Glutamatergic neuron (in vitro differentiated cells): Measurements from ENCODE around the gene KLK15. TPM values are rescaled to one million over a fixed set of nuclear protein-coding genes. Genes with fewer than 3 reads are reported as not detected.

Source experiments
- DNase-seq: peaks from one replicate; pipeline ENCODE4 v3.0.0; 2022
- H3K27ac Mint-ChIP-seq: one replicate; pipeline ENCODE4 v1.8.0; 2020; ENCODE audit warnings: mild to moderate bottlenecking, mixed read lengths, inconsistent platforms; ENCODE audit not compliant: unreplicated experiment
- H3K27me3 Mint-ChIP-seq: one replicate; pipeline ENCODE4 v1.8.0; 2020; ENCODE audit warnings: mild to moderate bottlenecking, moderate library complexity, mixed read lengths, inconsistent platforms; ENCODE audit not compliant: unreplicated experiment
- H3K36me3 Mint-ChIP-seq: one replicate; pipeline ENCODE4 v1.8.0; 2020; ENCODE audit warnings: mild to moderate bottlenecking, mixed read lengths, inconsistent platforms; ENCODE audit not compliant: unreplicated experiment
- H3K4me1 Mint-ChIP-seq: one replicate; pipeline ENCODE4 v1.8.0; 2020; ENCODE audit warnings: mild to moderate bottlenecking, low read depth, mixed read lengths, inconsistent platforms; ENCODE audit not compliant: unreplicated experiment
- H3K4me3 Mint-ChIP-seq: one replicate; pipeline ENCODE4 v1.8.0; 2020; ENCODE audit warnings: mild to moderate bottlenecking, mixed read lengths, inconsistent platforms; ENCODE audit not compliant: unreplicated experiment
- H3K9me3 Mint-ChIP-seq: one replicate; pipeline ENCODE4 v1.8.0; 2020; ENCODE audit warnings: mild to moderate bottlenecking, moderate library complexity, mixed read lengths, inconsistent platforms; ENCODE audit not compliant: unreplicated experiment
- CTCF ChIP-seq: fragments of 200-600 bp; sonication (generic); IDR thresholded peaks from one replicate; pipeline ENCODE4 v1.5.0; 2021; ENCODE audit not compliant: partially characterized antibody, unreplicated experiment
- total RNA-seq: library from RNA; stranded (reverse); fragmentation: NEBNext Ultra II Directional; extraction: Animal tissue kit (Norgen Biotek cat#: 25700); gene quantifications from one replicate; pipeline ENCODE4 v1.2.1, GENCODE V29; 2021; ENCODE audit not compliant: unreplicated experiment

Gene KLK15
- total RNA-seq, 1 donor from 2014 or later, result not detected

- H3K27ac Mint-ChIP-seq, result no peak overlapping the region
- peaks cover 5% of the 10 kb centered on the region for H3K9me3 Mint-ChIP-seq
- TF ChIP-seq CTCF, result no peak
- H3K4me1 Mint-ChIP-seq, result peaks cover 3% of the 10 kb centered on the region
- DNase-seq, result no peak
- H3K27me3 Mint-ChIP-seq, result no peaks in the 10 kb centered on the region
- H3K36me3 Mint-ChIP-seq, result no peaks in the 10 kb centered on the region
- H3K4me3 Mint-ChIP-seq, result no peak overlapping the region
Observed at GRCh38 chr19:50798659-50799546, 34.5 kb downstream of the KLK15 start.

GRCh38 chr19:50797781-50798658, 35.4 kb downstream of the KLK15 start:
- no peaks in the 10 kb centered on the region for H3K36me3 Mint-ChIP-seq
- peaks cover 5% of the 10 kb centered on the region for H3K9me3 Mint-ChIP-seq
- DNase-seq, result no peak
- H3K4me1 Mint-ChIP-seq, result peaks cover 3% of the 10 kb centered on the region
- no peak overlapping the region for H3K4me3 Mint-ChIP-seq
- H3K27me3 Mint-ChIP-seq, result no peaks in the 10 kb centered on the region
- no peak for TF ChIP-seq CTCF
- no peak overlapping the region for H3K27ac Mint-ChIP-seq

GRCh38 chr19:50797429-50797780, 36.0 kb downstream of the KLK15 start:
- Mint-ChIP-seq H3K4me3 (no peak overlapping the region), H3K27ac (no peak overlapping the region), H3K36me3 (no peaks in the 10 kb centered on the region), H3K4me1 (no peaks in the 10 kb centered on the region), H3K9me3 (peaks cover 5% of the 10 kb centered on the region), H3K27me3 (no peaks in the 10 kb centered on the region)
- DNase-seq, result no peak
- TF ChIP-seq CTCF, result no peak

- H3K27ac Mint-ChIP-seq, result no peak overlapping the region
Observed at GRCh38 chr19:50796634-50797428, 36.5 kb downstream of the KLK15 start.

More at GRCh38 chr19:50796634-50797428, 36.5 kb downstream of the KLK15 start:
- no peaks in the 10 kb centered on the region for H3K36me3 Mint-ChIP-seq
- TF ChIP-seq CTCF, result no peak
- H3K27me3 Mint-ChIP-seq, result no peaks in the 10 kb centered on the region
- H3K4me1 Mint-ChIP-seq, result no peaks in the 10 kb centered on the region
- H3K9me3 Mint-ChIP-seq, result peaks cover 3% of the 10 kb centered on the region
- DNase-seq, result no peak
- no peak overlapping the region for H3K4me3 Mint-ChIP-seq
